Measurements from ENCODE around the gene SHCBP1L.

Gene SHCBP1L

GRCh38 chr1:182974506-182975191, 21.7 kb upstream of the SHCBP1L start:
- TF ChIP-seq, protein P1, sequence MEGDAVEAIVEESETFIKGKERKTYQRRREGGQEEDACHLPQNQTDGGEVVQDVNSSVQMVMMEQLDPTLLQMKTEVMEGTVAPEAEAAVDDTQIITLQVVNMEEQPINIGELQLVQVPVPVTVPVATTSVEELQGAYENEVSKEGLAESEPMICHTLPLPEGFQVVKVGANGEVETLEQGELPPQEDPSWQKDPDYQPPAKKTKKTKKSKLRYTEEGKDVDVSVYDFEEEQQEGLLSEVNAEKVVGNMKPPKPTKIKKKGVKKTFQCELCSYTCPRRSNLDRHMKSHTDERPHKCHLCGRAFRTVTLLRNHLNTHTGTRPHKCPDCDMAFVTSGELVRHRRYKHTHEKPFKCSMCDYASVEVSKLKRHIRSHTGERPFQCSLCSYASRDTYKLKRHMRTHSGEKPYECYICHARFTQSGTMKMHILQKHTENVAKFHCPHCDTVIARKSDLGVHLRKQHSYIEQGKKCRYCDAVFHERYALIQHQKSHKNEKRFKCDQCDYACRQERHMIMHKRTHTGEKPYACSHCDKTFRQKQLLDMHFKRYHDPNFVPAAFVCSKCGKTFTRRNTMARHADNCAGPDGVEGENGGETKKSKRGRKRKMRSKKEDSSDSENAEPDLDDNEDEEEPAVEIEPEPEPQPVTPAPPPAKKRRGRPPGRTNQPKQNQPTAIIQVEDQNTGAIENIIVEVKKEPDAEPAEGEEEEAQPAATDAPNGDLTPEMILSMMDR (IDR thresholded peaks at IDR 0.05; ENCODE audit: borderline replicate concordance, insufficient read depth, low read depth, low read length), result no peak
- no peak overlapping the region for H3K4me3 ChIP-seq (ENCODE audit: low read depth, low read length)

GRCh38 chr1:182972829-182973228, 19.9 kb upstream of the SHCBP1L start:
- no peak overlapping the region for H3K4me3 ChIP-seq (ENCODE audit: low read depth, low read length)
- TF ChIP-seq, protein P1 (IDR thresholded peaks at IDR 0.05; ENCODE audit: borderline replicate concordance, insufficient read depth, low read depth, low read length), result no peak

DNA sequence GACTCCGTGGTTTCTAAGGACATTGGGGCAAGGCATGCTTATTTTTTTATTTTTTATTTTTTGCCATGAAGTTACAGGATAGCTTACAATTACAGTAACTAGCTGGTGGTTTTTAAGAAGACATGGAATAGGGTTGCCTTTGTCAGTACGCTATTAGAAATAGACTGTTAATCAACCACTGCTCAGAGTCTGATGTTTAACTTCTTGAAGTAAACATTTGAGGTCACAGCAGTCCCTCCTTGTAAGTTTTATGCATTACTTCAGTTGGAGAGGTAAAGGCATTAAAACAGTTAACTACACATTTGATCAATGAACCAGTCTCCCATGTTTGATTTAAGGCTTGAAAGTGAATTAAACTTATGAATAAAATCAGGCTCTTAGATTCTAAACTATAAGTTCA, 19.3 kb upstream of the SHCBP1L start:
- H3K4me3 ChIP-seq (ENCODE audit: low read depth, low read length), result no peak overlapping the region

DNA sequence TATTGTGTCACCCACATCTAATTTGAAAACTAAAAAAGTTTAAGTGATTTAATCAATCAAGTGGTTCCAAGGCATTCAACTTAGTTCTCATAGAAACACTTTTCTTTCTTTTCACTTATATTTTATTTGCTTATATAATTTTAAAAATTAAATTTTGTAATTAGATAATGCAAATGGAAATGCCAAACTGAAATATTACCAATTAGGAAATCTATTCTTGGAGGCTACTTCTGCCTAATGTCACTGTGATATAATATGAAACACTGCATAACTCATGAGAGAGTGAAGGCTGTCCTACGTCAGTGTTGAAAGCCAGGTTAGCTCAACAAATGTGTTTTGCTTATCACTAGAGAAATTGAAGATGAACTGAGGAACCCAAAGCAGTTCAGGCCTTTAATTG, 18.3 kb upstream of the SHCBP1L start:
- TF ChIP-seq, protein P1 (IDR thresholded peaks at IDR 0.05; ENCODE audit: borderline replicate concordance, insufficient read depth, low read depth, low read length), result no peak
- no peak overlapping the region for H3K4me3 ChIP-seq (ENCODE audit: low read depth, low read length)

More for the DNA sequence above, 19.3 kb upstream of the SHCBP1L start:
- TF ChIP-seq, protein P1 (IDR thresholded peaks at IDR 0.05; ENCODE audit: borderline replicate concordance, insufficient read depth, low read depth, low read length), result no peak

GRCh38 chr1:182968836-182969734, 16.1 kb upstream of the SHCBP1L start:
- no peak overlapping the region for H3K4me3 ChIP-seq (ENCODE audit: low read depth, low read length)
- TF ChIP-seq, protein P1 (IDR thresholded peaks at IDR 0.05; ENCODE audit: borderline replicate concordance, insufficient read depth, low read depth, low read length), result no peak

GRCh38 chr1:182968151-182968741, 15.3 kb upstream of the SHCBP1L start:
- H3K4me3 ChIP-seq (ENCODE audit: low read depth, low read length), result no peak overlapping the region
- TF ChIP-seq, protein P1 (IDR thresholded peaks at IDR 0.05; ENCODE audit: borderline replicate concordance, insufficient read depth, low read depth, low read length), result no peak
